H9 (cell line): ENCODE results near the gene CACNA1D. TPM values are rescaled to one million over a fixed set of nuclear protein-coding genes. Genes with fewer than 3 reads are reported as not detected.

Experiments
- DNase-seq: peaks from one replicate; pipeline ENCODE4 v3.0.0-alpha.2; 2017
- H2AFZ ChIP-seq: one replicate; pipeline ENCODE4 v1.6.1; 2013; ENCODE audit warnings: mild to moderate bottlenecking, low read length, control low read depth, moderate library complexity
- H2AK5ac ChIP-seq: 2 replicates; pipeline ENCODE4 v1.6.1; 2013; ENCODE audit warnings: low read length, control low read depth, mixed read lengths; ENCODE audit not compliant: insufficient read length
- H2BK120ac ChIP-seq: one replicate; pipeline ENCODE4 v1.6.1; 2013; ENCODE audit warnings: low read depth, mild to moderate bottlenecking, low read length, control low read depth, inconsistent platforms; ENCODE audit not compliant: poor library complexity, severe bottlenecking
- H2BK12ac ChIP-seq: 2 replicates; pipeline ENCODE4 v1.6.1; 2013; ENCODE audit warnings: low read length, control low read depth, mixed read lengths, low read depth; ENCODE audit not compliant: insufficient read length
- H2BK15ac ChIP-seq: 2 replicates; pipeline ENCODE4 v1.6.1; 2013; ENCODE audit warnings: low read depth, low read length, control low read depth
- H2BK20ac ChIP-seq: one replicate; pipeline ENCODE4 v1.6.1; 2013; ENCODE audit warnings: low read depth, mild to moderate bottlenecking, low read length, control low read depth, inconsistent platforms; ENCODE audit not compliant: poor library complexity, severe bottlenecking
- H2BK5ac ChIP-seq: 2 replicates; pipeline ENCODE4 v1.6.1; 2013; ENCODE audit warnings: low read length, control low read depth, mixed read lengths; ENCODE audit not compliant: insufficient read length
- H3K14ac ChIP-seq: 2 replicates; pipeline ENCODE4 v1.6.1; 2013; ENCODE audit warnings: low read length, control low read depth; ENCODE audit not compliant: insufficient read depth
- H3K18ac ChIP-seq: 2 replicates; pipeline ENCODE4 v1.6.1; 2013; ENCODE audit warnings: low read depth, mild to moderate bottlenecking, mixed read lengths, low read length, control low read depth; ENCODE audit not compliant: insufficient read length
- H3K23ac ChIP-seq: 2 replicates; pipeline ENCODE4 v1.6.1; 2013; ENCODE audit warnings: low read length, control low read depth, mixed read lengths, low read depth; ENCODE audit not compliant: insufficient read length
- H3K23me2 ChIP-seq: 2 replicates; pipeline ENCODE4 v1.6.1; 2013; ENCODE audit warnings: low read depth, mild to moderate bottlenecking, mixed read lengths, low read length, control low read depth; ENCODE audit not compliant: insufficient read length, poor library complexity, severe bottlenecking
- H3K27ac ChIP-seq: 2 replicates; pipeline ENCODE4 v1.5.1; 2013; ENCODE audit warnings: low read length, control low read depth, mixed read lengths, low read depth; ENCODE audit not compliant: insufficient read length
- H3K27me3 ChIP-seq: 2 replicates; pipeline ENCODE4 v1.6.1; 2013; ENCODE audit warnings: low read length, control low read depth, inconsistent platforms; ENCODE audit not compliant: insufficient read depth
- H3K4ac ChIP-seq: 2 replicates; pipeline ENCODE4 v1.6.1; 2013; ENCODE audit warnings: low read depth, mild to moderate bottlenecking, control low read depth, inconsistent platforms, low read length, moderate library complexity
- H3K4me1 ChIP-seq: 2 replicates; pipeline ENCODE4 v1.6.1; 2013; ENCODE audit warnings: low read length, control low read depth, inconsistent platforms; ENCODE audit not compliant: insufficient read depth
- H3K4me2 ChIP-seq: 2 replicates; pipeline ENCODE4 v1.6.1; 2013; ENCODE audit warnings: low read length, control low read depth, mixed read lengths; ENCODE audit not compliant: insufficient read length, insufficient read depth
- H3K56ac ChIP-seq: 2 replicates; pipeline ENCODE4 v1.6.1; 2013; ENCODE audit warnings: low read depth, mild to moderate bottlenecking, mixed read lengths, low read length, control low read depth; ENCODE audit not compliant: insufficient read length
- H3K79me1 ChIP-seq: 2 replicates; pipeline ENCODE4 v1.6.1; 2013; ENCODE audit warnings: low read depth, mild to moderate bottlenecking, moderate library complexity, low read length, control low read depth, inconsistent platforms; ENCODE audit not compliant: insufficient read depth, poor library complexity, severe bottlenecking
- H3K79me2 ChIP-seq: 2 replicates; pipeline ENCODE4 v1.6.1; 2013; ENCODE audit warnings: low read length, control low read depth, inconsistent platforms; ENCODE audit not compliant: insufficient read depth
- H3K9ac ChIP-seq: 2 replicates; pipeline ENCODE4 v1.6.1; 2013; ENCODE audit warnings: low read length, control low read depth, mixed read lengths; ENCODE audit not compliant: insufficient read length; ENCODE audit errors: extremely low read depth
- H3K9me3 ChIP-seq: one replicate; pipeline ENCODE4 v1.6.1; 2013; ENCODE audit warnings: low read depth, low read length, inconsistent platforms; ENCODE audit not compliant: control insufficient read depth
- H3T11ph ChIP-seq: one replicate; pipeline ENCODE4 v1.6.1; 2013; ENCODE audit warnings: mild to moderate bottlenecking, low read length, control low read depth, inconsistent platforms
- H4K20me1 ChIP-seq: one replicate; pipeline ENCODE4 v1.6.1; 2013; ENCODE audit not compliant: control insufficient read depth, insufficient read length, insufficient read depth
- H4K5ac ChIP-seq: 2 replicates; pipeline ENCODE4 v1.6.1; 2013; ENCODE audit warnings: low read depth, mild to moderate bottlenecking, mixed read lengths, low read length, control low read depth; ENCODE audit not compliant: insufficient read length
- H4K8ac ChIP-seq: replicated peaks from 2 replicates; pipeline ENCODE4 v1.6.1; 2013; ENCODE audit warnings: low read length, control low read depth, mixed read lengths, low read depth; ENCODE audit not compliant: insufficient read length
- H4K91ac ChIP-seq: 2 replicates; pipeline ENCODE4 v1.6.1; 2013; ENCODE audit warnings: low read depth, mild to moderate bottlenecking, moderate library complexity, mixed read lengths, low read length, control low read depth; ENCODE audit not compliant: insufficient read length
- H3K27ac Mint-ChIP-seq, 3 experiments: 2 replicates in 2 of 3; 3 replicates in 1 of 3; pipeline ENCODE4 v1.8.0; 2020 to 2021; ENCODE audit warnings: mixed read lengths in 3 of 3, mild to moderate bottlenecking in 1 of 3, moderate library complexity in 1 of 3
- H3K27me3 Mint-ChIP-seq: 2 replicates; pipeline ENCODE4 v1.8.0; 2021; ENCODE audit warnings: low read depth, mild to moderate bottlenecking, moderate library complexity, mixed read lengths
- H3K36me3 Mint-ChIP-seq, 3 experiments: 2 replicates in 2 of 3; 3 replicates in 1 of 3; pipeline ENCODE4 v1.8.0; 2020 to 2021; ENCODE audit warnings: low read depth in 3 of 3, mixed read lengths in 3 of 3; ENCODE audit not compliant: insufficient read depth in 1 of 3
- H3K4me1 Mint-ChIP-seq, 2 experiments: 2 replicates each; pipeline ENCODE4 v1.8.0; 2020; ENCODE audit warnings: mixed read lengths in 2 of 2
- H3K4me3 Mint-ChIP-seq, 2 experiments: 2 replicates in 1 of 2; 3 replicates in 1 of 2; pipeline ENCODE4 v1.8.0; 2020 to 2021; ENCODE audit warnings: mild to moderate bottlenecking in 2 of 2, mixed read lengths in 2 of 2, moderate library complexity in 1 of 2
- H3K9me3 Mint-ChIP-seq, 2 experiments: 2 replicates in 1 of 2; 3 replicates in 1 of 2; pipeline ENCODE4 v1.8.0; 2020; ENCODE audit warnings: mild to moderate bottlenecking in 2 of 2, mixed read lengths in 2 of 2, moderate library complexity in 1 of 2
- CTCF ChIP-seq: fragments of 200-600 bp; sonication (generic); conservative IDR thresholded peaks from 3 replicates; pipeline ENCODE4 v1.8.0; 2021; ENCODE audit warnings: antibody characterized with exemption, mild to moderate bottlenecking
- WGBS: extraction: QIAGEN DNeasy Blood & Tissue Kit; methylation state at CpG from one replicate; pipeline ENCODE4 v1.1.7; 2013; ENCODE audit warnings: missing lambda C conversion rate, low lambda C conversion rate, mixed read lengths; ENCODE audit not compliant: insufficient read length; ENCODE audit errors: extremely low coverage; 5-methylcytosine and 5-hydroxymethylcytosine counted together
- total RNA-seq: library from RNA; stranded (reverse); gene quantifications from 2 replicates; pipeline ENCODE4 v1.2.1, GENCODE V29; 2021

CACNA1D gene
- total RNA-seq, 1 experiment from 2014 or later = 3.5 TPM

GRCh38 chr3:53691885-53692284, 197.5 kb downstream of the CACNA1D start:
- no CpG with 5 or more reads among the region's 3 CpGs for WGBS
- Histone ChIP-seq H3K23me2 (no peaks in the 10 kb centered on the region), H3K27me3 (no peaks in the 10 kb centered on the region), H4K91ac (no peak overlapping the region), H3K9me3 (no peaks in the 10 kb centered on the region), H3K27ac (no peak overlapping the region), H3K4me2 (no peak overlapping the region), H4K20me1 (no peaks in the 10 kb centered on the region), H3T11ph (no peak overlapping the region), H3K79me2 (no peaks in the 10 kb centered on the region), H3K9ac (no peak overlapping the region), H3K14ac (no peak overlapping the region), H2AK5ac (no peak overlapping the region), H3K56ac (no peak overlapping the region), H4K5ac (no peak overlapping the region), H4K8ac (no peak overlapping the region), H3K18ac (no peak overlapping the region), H3K4me1 (no peaks in the 10 kb centered on the region), H2BK20ac (no peak overlapping the region), H2BK5ac (no peak overlapping the region), H2BK12ac (no peak overlapping the region), H3K4ac (no peak overlapping the region), H3K23ac (no peak overlapping the region), H2AFZ (no peak overlapping the region), H3K79me1 (no peaks in the 10 kb centered on the region), H2BK15ac (no peak overlapping the region), H2BK120ac (no peak overlapping the region)
- no peak for DNase-seq
- no peaks in the 10 kb centered on the region for H3K36me3 Mint-ChIP-seq
- TF ChIP-seq CTCF = no peak
- H3K4me3 Mint-ChIP-seq = no peak overlapping the region
- H3K27ac Mint-ChIP-seq = no peak overlapping the region
- no peaks in the 10 kb centered on the region; a peak in 1 of 5 replicates for H3K9me3 Mint-ChIP-seq
- peaks cover 2 to 7% of the 10 kb centered on the region in 2 experiments; a peak in 2 of 4 replicates for H3K4me1 Mint-ChIP-seq
- peaks cover 3% of the 10 kb centered on the region for H3K27me3 Mint-ChIP-seq
